WTC11 (cell line): ENCODE data around the gene TOM1L2. TPM values are rescaled to one million over a fixed set of nuclear protein-coding genes. Genes with fewer than 3 reads are reported as not detected.

Experiments
- ATAC-seq: fragments of 200-7000 bp; cut with Tn5 transposase; 2 replicates; pipeline ENCODE4 v1.10.0; 2021; ENCODE audit warnings: mild to moderate bottlenecking, moderate library complexity
- CTCF ChIA-PET: fragments of 300-600 bp; sonication (Branson Sonifier 250); formaldehyde crosslinking; loops from one replicate; lab custom pipeline; 2021; ENCODE audit warnings: antibody characterized with exemption; lab: Charles Lee
- POLR2A ChIA-PET: fragments of 350-600 bp; sonication (Branson Sonifier 250); formaldehyde crosslinking; loops from one replicate; lab custom pipeline; 2021; ENCODE audit warnings: antibody characterized with exemption; lab: Charles Lee
- DNase-seq: peaks from one replicate; pipeline ENCODE4 v3.0.0; 2021; ENCODE audit warnings: low spot score
- H3K27ac Mint-ChIP-seq: 2 replicates; pipeline ENCODE4 v1.8.0; 2021; ENCODE audit warnings: mixed read lengths
- H3K27me3 Mint-ChIP-seq: 2 replicates; pipeline ENCODE4 v1.8.0; 2021; ENCODE audit warnings: low read depth, mild to moderate bottlenecking, moderate library complexity, mixed read lengths
- H3K36me3 Mint-ChIP-seq: 2 replicates; pipeline ENCODE4 v1.8.0; 2021; ENCODE audit warnings: mixed read lengths
- H3K4me1 Mint-ChIP-seq: 2 replicates; pipeline ENCODE4 v1.8.0; 2022; ENCODE audit warnings: mixed read lengths
- H3K4me3 Mint-ChIP-seq: 2 replicates; pipeline ENCODE4 v1.8.0; 2021; ENCODE audit warnings: mild to moderate bottlenecking, moderate library complexity, mixed read lengths
- H3K9me3 Mint-ChIP-seq: 2 replicates; pipeline ENCODE4 v1.8.0; 2021; ENCODE audit warnings: mixed read lengths
- CBFB ChIP-seq: sonication (generic); formaldehyde crosslinking; IDR thresholded peaks from 2 replicates; pipeline ENCODE4 v1.8.1; 2022; ENCODE audit warnings: mild to moderate bottlenecking, low read depth, missing genetic modification reagents
- CREM ChIP-seq: sonication (generic); formaldehyde crosslinking; IDR thresholded peaks from 2 replicates; pipeline ENCODE4 v1.8.1; 2022; ENCODE audit warnings: mild to moderate bottlenecking, missing genetic modification reagents, moderate library complexity
- E2F5 ChIP-seq: sonication (generic); formaldehyde crosslinking; IDR thresholded peaks from 2 replicates; pipeline ENCODE4 v1.8.1; 2022; ENCODE audit warnings: mild to moderate bottlenecking, moderate library complexity, missing genetic modification reagents
- ELF4 ChIP-seq: sonication (generic); formaldehyde crosslinking; IDR thresholded peaks from 2 replicates; pipeline ENCODE4 v1.8.1; 2022; ENCODE audit warnings: low read depth, mild to moderate bottlenecking, moderate library complexity, missing genetic modification reagents
- ETV6 ChIP-seq: sonication (generic); formaldehyde crosslinking; IDR thresholded peaks from 2 replicates; pipeline ENCODE4 v1.8.1; 2022; ENCODE audit warnings: mild to moderate bottlenecking, missing genetic modification reagents
- GABPB1 ChIP-seq: sonication (generic); formaldehyde crosslinking; IDR thresholded peaks from 2 replicates; pipeline ENCODE4 v1.8.1; 2023; ENCODE audit warnings: mild to moderate bottlenecking, missing genetic modification reagents
- HMGA2 ChIP-seq: fragments of 250-450 bp; sonication (Bioruptor Pico); IDR thresholded peaks from 2 replicates; pipeline ENCODE4 v1.4.0; 2021; ENCODE audit warnings: mild to moderate bottlenecking, moderate library complexity
- NFE2L1 ChIP-seq: sonication (generic); formaldehyde crosslinking; IDR thresholded peaks from 2 replicates; pipeline ENCODE4 v1.8.1; 2023; ENCODE audit warnings: missing genetic modification reagents
- SOX15 ChIP-seq: fragments of 250-450 bp; sonication (Bioruptor Pico); IDR thresholded peaks from 2 replicates; pipeline ENCODE4 v1.9.0; 2021; ENCODE audit warnings: mild to moderate bottlenecking
- USF1 ChIP-seq: sonication (generic); formaldehyde crosslinking; IDR thresholded peaks from 2 replicates; pipeline ENCODE4 v1.8.0; 2022; ENCODE audit warnings: mild to moderate bottlenecking, missing genetic modification reagents
- ZNF396 ChIP-seq: fragments of 250-450 bp; sonication (Bioruptor Pico); IDR thresholded peaks from 2 replicates; pipeline ENCODE4 v1.8.0; 2021; ENCODE audit warnings: mild to moderate bottlenecking, moderate library complexity, borderline replicate concordance
- ZNF532 ChIP-seq: fragments of 250-450 bp; sonication (Bioruptor Pico); IDR thresholded peaks from 2 replicates; pipeline ENCODE4 v1.9.0; 2021; ENCODE audit warnings: mild to moderate bottlenecking, borderline replicate concordance
- ZNF671 ChIP-seq: fragments of 250-450 bp; sonication (Bioruptor Pico); IDR thresholded peaks from 2 replicates; pipeline ENCODE4 v1.8.0; 2021; ENCODE audit warnings: mild to moderate bottlenecking
- total RNA-seq: library from RNA; stranded (reverse); gene quantifications from 3 replicates; pipeline ENCODE4 v1.2.3, GENCODE V29; 2021
- TF ChIP-seq, protein P1 (sequence below): sonication (generic); formaldehyde crosslinking; IDR thresholded peaks from 2 replicates; pipeline ENCODE4 v1.8.1; 2023; ENCODE audit warnings: mild to moderate bottlenecking, missing genetic modification reagents, borderline replicate concordance
- TF ChIP-seq, protein P2 (sequence below): sonication (generic); formaldehyde crosslinking; IDR thresholded peaks from 2 replicates; pipeline ENCODE4 v1.8.0; 2022; ENCODE audit warnings: mild to moderate bottlenecking, missing genetic modification reagents

The TOM1L2 gene
- total RNA-seq, 1 experiment from 2014 or later, result 6.4 TPM

DNA sequence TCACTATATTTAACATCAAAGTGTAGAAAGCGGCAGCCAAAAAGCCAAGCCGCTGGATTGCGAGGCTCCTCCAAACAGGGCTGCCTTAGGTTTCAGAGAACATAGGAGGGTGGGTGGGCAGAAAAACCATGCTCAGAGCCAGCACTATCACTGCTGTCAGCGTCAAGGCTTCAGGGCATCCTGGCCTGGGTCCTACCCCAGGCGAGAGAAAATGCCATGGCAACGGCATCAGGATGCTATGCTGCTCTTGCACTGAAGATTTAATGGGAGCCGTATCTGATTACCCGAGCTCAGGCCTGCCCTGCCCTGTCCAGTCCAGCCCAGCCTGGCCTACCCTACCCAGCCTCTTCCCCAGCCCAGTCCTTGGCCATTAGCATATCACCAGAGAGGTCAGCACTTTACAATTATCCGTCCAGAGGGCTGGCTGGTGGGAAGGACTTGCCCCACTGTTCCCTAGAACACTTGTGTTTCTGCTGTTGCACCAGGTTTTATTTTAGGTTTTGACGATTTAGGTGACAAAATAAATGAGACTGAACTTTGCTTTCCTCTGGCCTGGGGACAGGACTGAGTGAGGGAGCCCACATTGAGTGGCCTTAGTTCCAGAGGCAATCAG, 61.1 kb downstream of the TOM1L2 start:
- DNase-seq (no peak), ATAC-seq (no peak)
- ChIA-PET CTCF (interaction anchor here (1.6 kb wide), 1 partner anchor 8 kb away, joined by 6 read pairs; no protein-coding TSS in a partner anchor), POLR2A (no interaction called here)
- Mint-ChIP-seq H3K36me3 (peaks cover 10% of the 10 kb centered on the region; the same call in 1 of the 2 replicates), H3K4me1 (peaks cover 27% of the 10 kb centered on the region), H3K27ac (no peak overlapping the region), H3K4me3 (no peak overlapping the region), H3K9me3 (no peaks in the 10 kb centered on the region), H3K27me3 (peaks cover 3% of the 10 kb centered on the region; the same call in 1 of the 2 replicates)
- TF ChIP-seq ZNF396 (no peak), NFE2L1 (CRISPR knock-in tag) (no peak), USF1 (CRISPR knock-in tag) (no peak), E2F5 (CRISPR knock-in tag) (no peak), ELF4 (CRISPR knock-in tag) (no peak), ZNF671 (CRISPR knock-in tag) (no peak)
- TF ChIP-seq, protein P1, sequence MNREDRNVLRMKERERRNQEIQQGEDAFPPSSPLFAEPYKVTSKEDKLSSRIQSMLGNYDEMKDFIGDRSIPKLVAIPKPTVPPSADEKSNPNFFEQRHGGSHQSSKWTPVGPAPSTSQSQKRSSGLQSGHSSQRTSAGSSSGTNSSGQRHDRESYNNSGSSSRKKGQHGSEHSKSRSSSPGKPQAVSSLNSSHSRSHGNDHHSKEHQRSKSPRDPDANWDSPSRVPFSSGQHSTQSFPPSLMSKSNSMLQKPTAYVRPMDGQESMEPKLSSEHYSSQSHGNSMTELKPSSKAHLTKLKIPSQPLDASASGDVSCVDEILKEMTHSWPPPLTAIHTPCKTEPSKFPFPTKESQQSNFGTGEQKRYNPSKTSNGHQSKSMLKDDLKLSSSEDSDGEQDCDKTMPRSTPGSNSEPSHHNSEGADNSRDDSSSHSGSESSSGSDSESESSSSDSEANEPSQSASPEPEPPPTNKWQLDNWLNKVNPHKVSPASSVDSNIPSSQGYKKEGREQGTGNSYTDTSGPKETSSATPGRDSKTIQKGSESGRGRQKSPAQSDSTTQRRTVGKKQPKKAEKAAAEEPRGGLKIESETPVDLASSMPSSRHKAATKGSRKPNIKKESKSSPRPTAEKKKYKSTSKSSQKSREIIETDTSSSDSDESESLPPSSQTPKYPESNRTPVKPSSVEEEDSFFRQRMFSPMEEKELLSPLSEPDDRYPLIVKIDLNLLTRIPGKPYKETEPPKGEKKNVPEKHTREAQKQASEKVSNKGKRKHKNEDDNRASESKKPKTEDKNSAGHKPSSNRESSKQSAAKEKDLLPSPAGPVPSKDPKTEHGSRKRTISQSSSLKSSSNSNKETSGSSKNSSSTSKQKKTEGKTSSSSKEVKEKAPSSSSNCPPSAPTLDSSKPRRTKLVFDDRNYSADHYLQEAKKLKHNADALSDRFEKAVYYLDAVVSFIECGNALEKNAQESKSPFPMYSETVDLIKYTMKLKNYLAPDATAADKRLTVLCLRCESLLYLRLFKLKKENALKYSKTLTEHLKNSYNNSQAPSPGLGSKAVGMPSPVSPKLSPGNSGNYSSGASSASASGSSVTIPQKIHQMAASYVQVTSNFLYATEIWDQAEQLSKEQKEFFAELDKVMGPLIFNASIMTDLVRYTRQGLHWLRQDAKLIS, result no peak

- Mint-ChIP-seq H3K9me3 (no peaks in the 10 kb centered on the region), H3K36me3 (peaks cover 10% of the 10 kb centered on the region; the same call in 1 of the 2 replicates), H3K4me1 (peaks cover 27% of the 10 kb centered on the region)
- ChIA-PET POLR2A (no interaction called here), CTCF (interaction anchor here (0.5 to 1.6 kb wide), 3 partner anchors 9 to 19 kb away, joined by 3 to 6 read pairs (median 4); no protein-coding TSS in a partner anchor)
- no peak for DNase-seq
- TF ChIP-seq CBFB (CRISPR knock-in tag) (no peak), SOX15 (CRISPR knock-in tag) (no peak), NFE2L1 (CRISPR knock-in tag) (no peak), GABPB1 (CRISPR knock-in tag) (no peak), ETV6 (CRISPR knock-in tag) (no peak), CREM (no peak), ZNF532 (CRISPR knock-in tag) (no peak), E2F5 (CRISPR knock-in tag) (no peak), HMGA2 (no peak)
- TF ChIP-seq, protein P2, sequence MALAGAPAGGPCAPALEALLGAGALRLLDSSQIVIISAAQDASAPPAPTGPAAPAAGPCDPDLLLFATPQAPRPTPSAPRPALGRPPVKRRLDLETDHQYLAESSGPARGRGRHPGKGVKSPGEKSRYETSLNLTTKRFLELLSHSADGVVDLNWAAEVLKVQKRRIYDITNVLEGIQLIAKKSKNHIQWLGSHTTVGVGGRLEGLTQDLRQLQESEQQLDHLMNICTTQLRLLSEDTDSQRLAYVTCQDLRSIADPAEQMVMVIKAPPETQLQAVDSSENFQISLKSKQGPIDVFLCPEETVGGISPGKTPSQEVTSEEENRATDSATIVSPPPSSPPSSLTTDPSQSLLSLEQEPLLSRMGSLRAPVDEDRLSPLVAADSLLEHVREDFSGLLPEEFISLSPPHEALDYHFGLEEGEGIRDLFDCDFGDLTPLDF, result no peak
- TF ChIP-seq, protein P1, result no peak
- TF ChIP-seq, all 79 proteins: peak for 0
- no peak for ATAC-seq
- H3K4me3 Mint-ChIP-seq, result no peak overlapping the region
- H3K27ac Mint-ChIP-seq, result no peak overlapping the region
- H3K27me3 Mint-ChIP-seq, result peaks cover 3% of the 10 kb centered on the region; the same call in 1 of the 2 replicates
These were observed 62.1 kb downstream of the TOM1L2 start for GRCh38 chr17:17910060-17910459.
